B cell (primary cell): ENCODE measurements around the gene ZNF174. TPM values are rescaled to one million over a fixed set of nuclear protein-coding genes. Genes with fewer than 3 reads are reported as not detected.

Experiments
- ATAC-seq: fragments of 200-7000 bp; cut with Tn5 transposase; one replicate; pipeline ENCODE4 v1.10.0; 2021; ENCODE audit warnings: low read depth, mild to moderate bottlenecking, moderate number of reproducible peaks, moderate library complexity
- CTCF ChIA-PET: fragments of 350-600 bp; sonication (Branson Sonifier 250); formaldehyde crosslinking; loops from one replicate; lab custom pipeline; 2021; ENCODE audit warnings: antibody characterized with exemption, inconsistent platforms; lab: Charles Lee
- POLR2A ChIA-PET: fragments of 350-600 bp; sonication (Branson Sonifier 250); formaldehyde crosslinking; loops from one replicate; lab custom pipeline; 2021; ENCODE audit warnings: antibody characterized with exemption; lab: Charles Lee
- DNase-seq: peaks from one replicate; pipeline ENCODE4 v3.0.0; 2013
- H2AFZ ChIP-seq: 2 replicates; pipeline ENCODE4 v1.6.1; 2012; ENCODE audit warnings: mild to moderate bottlenecking, low read depth, low read length; ENCODE audit not compliant: insufficient read depth, poor library complexity, severe bottlenecking
- H3K27ac ChIP-seq, 2 donors: 1 replicate in 1 of 2; 2 replicates in 1 of 2; pipeline ENCODE4 v1.5.1; 2012 to 2013; ENCODE audit warnings: low read length in 2 of 2, mild to moderate bottlenecking in 2 of 2, moderate library complexity in 1 of 2
- H3K27me3 ChIP-seq, 4 experiments: fragments of 200-600 bp in 1 of 4; sonication (generic) in 1 of 4; replicated peaks in 1 of 4; 1 replicate in 2 of 4; 2 replicates in 2 of 4; pipeline versions ENCODE4 v1.6.1 to v1.7.0; 2013 to 2016; ENCODE audit warnings: low read length in 3 of 4, mild to moderate bottlenecking in 2 of 4, mixed read lengths in 1 of 4, moderate library complexity in 1 of 4; ENCODE audit not compliant: insufficient read depth in 4 of 4, control insufficient read depth in 3 of 4; ENCODE audit errors: control extremely low read depth in 1 of 4
- H3K36me3 ChIP-seq, 2 experiments: replicated peaks in 1 of 2; 1 replicate in 1 of 2; 2 replicates in 1 of 2; pipeline versions ENCODE4 v1.6.1 to v1.7.1; 2013; ENCODE audit warnings: low read length in 1 of 2; ENCODE audit not compliant: insufficient read depth in 2 of 2, control insufficient read depth in 1 of 2; ENCODE audit errors: control extremely low read depth in 1 of 2, extremely low read depth in 1 of 2
- H3K4me1 ChIP-seq, 2 donors: fragments of 200-600 bp in 1 of 2; sonication (generic) in 1 of 2; 1 replicate in 1 of 2; 2 replicates in 1 of 2; pipeline versions ENCODE4 v1.5.1 to v1.6.1; 2013 to 2017; ENCODE audit warnings: low read length in 2 of 2; ENCODE audit not compliant: control insufficient read depth in 2 of 2, insufficient read depth in 2 of 2
- H3K4me2 ChIP-seq: replicated peaks from 2 replicates; pipeline ENCODE3; 2012; ENCODE audit warnings: mild to moderate bottlenecking, low read depth, low read length; ENCODE audit not compliant: poor library complexity, severe bottlenecking
- H3K4me3 ChIP-seq, 5 experiments: fragments of 200-600 bp in 1 of 5; sonication (generic) in 1 of 5; 1 replicate in 3 of 5; 2 replicates in 2 of 5; pipeline versions ENCODE4 v1.5.1 to v1.7.0; 2011 to 2016; ENCODE audit warnings: low read length in 4 of 5, mild to moderate bottlenecking in 4 of 5, low read depth in 2 of 5, control low read depth in 1 of 5, moderate library complexity in 1 of 5; ENCODE audit not compliant: insufficient read depth in 1 of 5; ENCODE audit errors: control extremely low read depth in 1 of 5, extremely low read depth in 1 of 5
- H3K79me2 ChIP-seq: fragments of 200-600 bp; sonication (generic); one replicate; pipeline ENCODE4 v1.6.0; 2016; ENCODE audit warnings: low read length; ENCODE audit not compliant: control insufficient read depth, insufficient read depth
- H3K9ac ChIP-seq: fragments of 200-600 bp; sonication (generic); 2 replicates; pipeline ENCODE4 v1.6.1; 2017; ENCODE audit warnings: mild to moderate bottlenecking, low read length, moderate library complexity
- H3K9me3 ChIP-seq, 3 donors: one replicate each; pipeline versions ENCODE4 v1.6.1 to v1.7.1; 2013; ENCODE audit warnings: low read length in 2 of 3; ENCODE audit not compliant: control insufficient read depth in 2 of 3, insufficient read depth in 1 of 3; ENCODE audit errors: control extremely low read depth in 1 of 3
- H4K20me1 ChIP-seq: 2 replicates; pipeline ENCODE4 v1.6.0; 2012; ENCODE audit warnings: mild to moderate bottlenecking, low read length; ENCODE audit not compliant: insufficient read depth, control insufficient read depth, poor library complexity, severe bottlenecking
- H3K27ac Mint-ChIP-seq: one replicate; pipeline ENCODE4 v1.8.0; 2021; ENCODE audit warnings: mixed read lengths
- H3K27me3 Mint-ChIP-seq: one replicate; pipeline ENCODE4 v1.8.0; 2021; ENCODE audit warnings: mixed read lengths
- H3K4me1 Mint-ChIP-seq: one replicate; pipeline ENCODE4 v1.8.0; 2021; ENCODE audit warnings: mixed read lengths
- H3K4me3 Mint-ChIP-seq: one replicate; pipeline ENCODE4 v1.8.0; 2021; ENCODE audit warnings: mixed read lengths
- H3K9me3 Mint-ChIP-seq: one replicate; pipeline ENCODE4 v1.8.0; 2022; ENCODE audit warnings: mixed read lengths; ENCODE audit not compliant: insufficient read depth
- CTCF ChIP-seq: fragments of 200-600 bp; IDR thresholded peaks from one replicate; pipeline ENCODE4 v1.8.0; 2022; ENCODE audit warnings: antibody characterized with exemption, mild to moderate bottlenecking
- EZH2 ChIP-seq: IDR thresholded peaks from 2 replicates; pipeline ENCODE4 v1.6.1; 2012; ENCODE audit warnings: borderline replicate concordance, low read depth, mild to moderate bottlenecking, moderate library complexity, low read length; ENCODE audit not compliant: insufficient read depth, poor library complexity, severe bottlenecking
- WGBS: methylation state at CpG from one replicate; pipeline ENCODE4 v1.1.5; 2013; ENCODE audit warnings: missing lambda C conversion rate; ENCODE audit not compliant: insufficient coverage; 5-methylcytosine and 5-hydroxymethylcytosine counted together
- intact Hi-C: fragments of 100-400 bp; cut with micrococcal nuclease; formaldehyde crosslinking; loops from one replicate; pipeline ENCODE4 v1.10.0; 2022
- polyA plus RNA-seq: library from polyadenylated mRNA; depleted of rRNA; stranded (reverse); fragments of >200 nt; gene quantifications from 2 replicates; pipeline ENCODE4 v1.2.3, GENCODE V29; 2012
- total RNA-seq, 2 donors: library from RNA; stranded (reverse); fragments of 120-200 nt in 1 of 2; gene quantifications; 1 replicate in 1 of 2; 2 replicates in 1 of 2; pipeline versions ENCODE4 v1.2.3 to v1.2.4, GENCODE V29; 2013 to 2022

Gene ZNF174
- total and polyA plus RNA-seq, 2 donors (not counting 1 experiment from before 2014, with no cell fraction given) = 6.7 to 12.7 TPM

GRCh38 chr16:3355589-3355988 is 45.4 kb upstream of the ZNF174 start, which contains the start of gene OR2C1:
Gene OR2C1 (plus strand): TSS chr16:3355889. CDS start chr16:3355941, 52 bp downstream.
- Mint-ChIP-seq H3K4me3 (no peak within 1 kb of the TSS), H3K27ac (no peak within 1 kb of the TSS), H3K9me3 (peaks cover 7% of the 10 kb centered on the region), H3K4me1 (no peaks in the 10 kb centered on the region), H3K27me3 (peaks cover 7% of the 10 kb centered on the region)
- WGBS = 94% methylated on average over 3 of the region's 3 CpGs
- Histone ChIP-seq H3K4me1 (no peaks in the 10 kb centered on the region), H3K9ac (no peak within 1 kb of the TSS), H3K36me3 (no peaks in the 10 kb centered on the region), H3K9me3 (peaks cover 0 to 15% (median 4%) of the 10 kb centered on the region in 3 donors), H3K79me2 (no peaks in the 10 kb centered on the region), H2AFZ (no peak within 1 kb of the TSS), H3K4me2 (no peak within 1 kb of the TSS), H3K27me3 (peaks cover 0 to 6% (median 0%) of the 10 kb centered on the region in 4 experiments), H3K4me3 (no peak within 1 kb of the TSS), H4K20me1 (no peaks in the 10 kb centered on the region), H3K27ac (no peak within 1 kb of the TSS)
- TF ChIP-seq CTCF (no peak), EZH2 (no peak)
- intact Hi-C loops = no loop called here
- ChIA-PET CTCF (no interaction called here), POLR2A (no interaction called here)
- ATAC-seq = no peak
- no peak for DNase-seq

- H3K27me3 Mint-ChIP-seq = peaks cover 11% of the 10 kb centered on the region
- Histone ChIP-seq H3K27ac (no peak overlapping the region), H3K9me3 (peaks cover 0 to 18% (median 4%) of the 10 kb centered on the region in 3 donors), H3K4me2 (no peak overlapping the region), H3K4me1 (no peaks in the 10 kb centered on the region), H3K9ac (no peak overlapping the region), H4K20me1 (no peaks in the 10 kb centered on the region), H3K27me3 (peaks cover 0 to 9% (median 1%) of the 10 kb centered on the region in 4 experiments), H3K79me2 (no peaks in the 10 kb centered on the region), H3K36me3 (no peaks in the 10 kb centered on the region), H3K4me3 (no peak overlapping the region), H2AFZ (no peak overlapping the region)
- no peak overlapping the region for H3K4me3 Mint-ChIP-seq
- CTCF ChIA-PET = no interaction called here
- TF ChIP-seq CTCF (no peak), EZH2 (no peak)
- intact Hi-C loops = no loop called here
- no peaks in the 10 kb centered on the region for H3K4me1 Mint-ChIP-seq
- DNase-seq = no peak
- POLR2A ChIA-PET = no interaction called here
- no peak overlapping the region for H3K27ac Mint-ChIP-seq
- ATAC-seq = no peak
- WGBS = 99% methylated on average over 10 of the region's 10 CpGs
- H3K9me3 Mint-ChIP-seq = peaks cover 7% of the 10 kb centered on the region
These were observed 44.9 kb upstream of the ZNF174 start for GRCh38 chr16:3356118-3356517.
